H4 (cell line): ENCODE data around the gene NUTF2. TPM values are rescaled to one million over a fixed set of nuclear protein-coding genes. Genes with fewer than 3 reads are reported as not detected.

Source experiments
- total RNA-seq: library from RNA; depleted of rRNA; stranded (reverse); fragments of >200 nt; shearing (Covaris generic); gene quantifications from 2 replicates; pipeline ENCODE4 v1.2.3, GENCODE V29; 2014; rRNA removed

Gene NUTF2
- total RNA-seq, 1 experiment from 2014 or later, result 256 TPM

Other genes starting within 250 kb of the NUTF2 start
- gene CARMIL2, start 201.8 kb upstream of the NUTF2 start, total RNA-seq, result 0.17 and 0.18 TPM in 2 replicates
- 29.1 and 45.6 TPM in 2 replicates for gene ACD, start 186.7 kb upstream of the NUTF2 start, total RNA-seq
- gene PARD6A, start 186.0 kb upstream of the NUTF2 start, total RNA-seq, result not detected in 2 replicates
- 5.6 and 6.6 TPM in 2 replicates for gene ENKD1, start 180.2 kb upstream of the NUTF2 start, total RNA-seq
- not detected in 2 replicates for gene C16orf86, start 180.1 kb upstream of the NUTF2 start, total RNA-seq
- gene GFOD2, start 127.6 kb upstream of the NUTF2 start, total RNA-seq, result 10.7 and 11.5 TPM in 2 replicates
- 1.7 and 3.2 TPM in 2 replicates for gene RANBP10, start 40.4 kb upstream of the NUTF2 start, total RNA-seq
- 0.48 TPM in 1 of 2 replicates, not detected in the other for gene TSNAXIP1, start 40.0 kb upstream of the NUTF2 start, total RNA-seq
- 39.5 and 43.7 TPM in 2 replicates for gene THAP11, start 4.6 kb upstream of the NUTF2 start, total RNA-seq
- gene CENPT, start 760 bp downstream of the NUTF2 start, total RNA-seq, result 12.0 and 20.8 TPM in 2 replicates
- gene EDC4, start 26.1 kb downstream of the NUTF2 start, total RNA-seq, result 28.3 and 35.3 TPM in 2 replicates
- not detected in 2 replicates for gene NRN1L, start 38.0 kb downstream of the NUTF2 start, total RNA-seq
- gene PSKH1, start 46.3 kb downstream of the NUTF2 start, total RNA-seq, result 7.7 and 8.1 TPM in 2 replicates
- 0.25 TPM in 1 of 2 replicates, not detected in the other for gene CTRL, start 84.9 kb downstream of the NUTF2 start, total RNA-seq
- gene PSMB10, start 89.9 kb downstream of the NUTF2 start, total RNA-seq, result 48.7 and 65.7 TPM in 2 replicates
- 1.1 TPM in 1 of 2 replicates, not detected in the other for gene LCAT, start 97.2 kb downstream of the NUTF2 start, total RNA-seq
- 9.3 and 13.9 TPM in 2 replicates for gene SLC12A4, start 121.7 kb downstream of the NUTF2 start, total RNA-seq
- not detected in 2 replicates for gene DPEP3, start 133.6 kb downstream of the NUTF2 start, total RNA-seq
- gene DPEP2, start 152.6 kb downstream of the NUTF2 start, total RNA-seq, result not detected in 2 replicates
- gene DPEP2NB, start 169.0 kb downstream of the NUTF2 start, total RNA-seq, result not detected in 2 replicates
- gene DDX28, start 176.3 kb downstream of the NUTF2 start, total RNA-seq, result 15.1 and 19.6 TPM in 2 replicates
- gene DUS2, start 176.4 kb downstream of the NUTF2 start, total RNA-seq, result 23.6 and 25.3 TPM in 2 replicates
- gene NFATC3, start 238.4 kb downstream of the NUTF2 start, total RNA-seq, result 22.3 and 24.9 TPM in 2 replicates